Measurements from ENCODE around the gene P2RX4.

P2RX4 gene

GRCh38 chr12:121172145-121172544 lies 37.8 kb upstream of the P2RX4 start:
- H3K9me3 ChIP-seq (ENCODE audit: control insufficient read depth in 2 of 2, low read length in 2 of 2), result no peaks in the 10 kb centered on the region
- peaks cover 6 to 8% of the 10 kb centered on the region in 2 donors for H3K36me3 ChIP-seq (ENCODE audit: control insufficient read depth in 2 of 2, insufficient read depth in 2 of 2, low read length in 2 of 2)
- no peaks in the 10 kb centered on the region for H3K4me1 ChIP-seq (ENCODE audit: control insufficient read depth, insufficient read depth, low read length)
- H3K27me3 ChIP-seq (ENCODE audit: control insufficient read depth in 1 of 2, insufficient read depth in 2 of 2, low read length in 2 of 2), result no peaks in the 10 kb centered on the region
- no peak overlapping the region for H3K9ac ChIP-seq (ENCODE audit: low read length in 2 of 2)
- H3K4me3 ChIP-seq (ENCODE audit: low read length in 2 of 2), result no peak overlapping the region
- H3K27ac ChIP-seq (ENCODE audit: low read length), result no peak overlapping the region

- no peak overlapping the region for H3K9ac ChIP-seq (ENCODE audit: low read length in 2 of 2)
Observed at GRCh38 chr12:121175383-121176119, 34.4 kb upstream of the P2RX4 start.

GRCh38 chr12:121176826-121177529 lies 33.0 kb upstream of the P2RX4 start:
- Histone ChIP-seq H3K27ac (ENCODE audit: low read length) (no peak overlapping the region), H3K36me3 (ENCODE audit: control insufficient read depth in 2 of 2, insufficient read depth in 2 of 2, low read length in 2 of 2) (peaks cover 5 to 7% of the 10 kb centered on the region in 2 donors), H3K27me3 (ENCODE audit: control insufficient read depth in 1 of 2, insufficient read depth in 2 of 2, low read length in 2 of 2) (no peaks in the 10 kb centered on the region), H3K9ac (ENCODE audit: low read length in 2 of 2) (no peak overlapping the region), H3K4me1 (ENCODE audit: control insufficient read depth, insufficient read depth, low read length) (no peaks in the 10 kb centered on the region), H3K9me3 (ENCODE audit: control insufficient read depth in 2 of 2, low read length in 2 of 2) (no peaks in the 10 kb centered on the region), H3K4me3 (ENCODE audit: low read length in 2 of 2) (no peak overlapping the region)

More at GRCh38 chr12:121175383-121176119, 34.4 kb upstream of the P2RX4 start:
- Histone ChIP-seq H3K4me1 (ENCODE audit: control insufficient read depth, insufficient read depth, low read length) (no peaks in the 10 kb centered on the region), H3K9me3 (ENCODE audit: control insufficient read depth in 2 of 2, low read length in 2 of 2) (no peaks in the 10 kb centered on the region), H3K36me3 (ENCODE audit: control insufficient read depth in 2 of 2, insufficient read depth in 2 of 2, low read length in 2 of 2) (peaks cover 2 to 5% of the 10 kb centered on the region in 2 donors), H3K27me3 (ENCODE audit: control insufficient read depth in 1 of 2, insufficient read depth in 2 of 2, low read length in 2 of 2) (no peaks in the 10 kb centered on the region), H3K27ac (ENCODE audit: low read length) (no peak overlapping the region), H3K4me3 (ENCODE audit: low read length in 2 of 2) (no peak overlapping the region)

- no peaks in the 10 kb centered on the region for H3K4me1 ChIP-seq (ENCODE audit: control insufficient read depth, insufficient read depth, low read length)
- no peaks in the 10 kb centered on the region for H3K9me3 ChIP-seq (ENCODE audit: control insufficient read depth in 2 of 2, low read length in 2 of 2)
- no peak overlapping the region for H3K27ac ChIP-seq (ENCODE audit: low read length)
- H3K27me3 ChIP-seq (ENCODE audit: control insufficient read depth in 1 of 2, insufficient read depth in 2 of 2, low read length in 2 of 2), result no peaks in the 10 kb centered on the region
- no peak overlapping the region for H3K9ac ChIP-seq (ENCODE audit: low read length in 2 of 2)
- H3K4me3 ChIP-seq (ENCODE audit: low read length in 2 of 2), result no peak overlapping the region
- peaks cover 0 to 17% of the 10 kb centered on the region in 2 donors for H3K36me3 ChIP-seq (ENCODE audit: control insufficient read depth in 2 of 2, insufficient read depth in 2 of 2, low read length in 2 of 2)
Observed at GRCh38 chr12:121181181-121181580, 28.7 kb upstream of the P2RX4 start.

- Histone ChIP-seq H3K4me3 (ENCODE audit: low read length in 2 of 2) (no peak overlapping the region), H3K36me3 (ENCODE audit: control insufficient read depth in 2 of 2, insufficient read depth in 2 of 2, low read length in 2 of 2) (peaks cover 0 to 16% of the 10 kb centered on the region in 2 donors), H3K9ac (ENCODE audit: low read length in 2 of 2) (no peak overlapping the region), H3K4me1 (ENCODE audit: control insufficient read depth, insufficient read depth, low read length) (no peaks in the 10 kb centered on the region), H3K9me3 (ENCODE audit: control insufficient read depth in 2 of 2, low read length in 2 of 2) (no peaks in the 10 kb centered on the region), H3K27me3 (ENCODE audit: control insufficient read depth in 1 of 2, insufficient read depth in 2 of 2, low read length in 2 of 2) (no peaks in the 10 kb centered on the region), H3K27ac (ENCODE audit: low read length) (no peak overlapping the region)
Observed at GRCh38 chr12:121182222-121182893, 27.6 kb upstream of the P2RX4 start.

- Histone ChIP-seq H3K9me3 (ENCODE audit: control insufficient read depth in 2 of 2, low read length in 2 of 2) (no peaks in the 10 kb centered on the region), H3K27ac (ENCODE audit: low read length) (no peak overlapping the region), H3K27me3 (ENCODE audit: control insufficient read depth in 1 of 2, insufficient read depth in 2 of 2, low read length in 2 of 2) (no peaks in the 10 kb centered on the region), H3K4me1 (ENCODE audit: control insufficient read depth, insufficient read depth, low read length) (no peaks in the 10 kb centered on the region), H3K4me3 (ENCODE audit: low read length in 2 of 2) (no peak overlapping the region), H3K36me3 (ENCODE audit: control insufficient read depth in 2 of 2, insufficient read depth in 2 of 2, low read length in 2 of 2) (peaks cover 0 to 16% of the 10 kb centered on the region in 2 donors), H3K9ac (ENCODE audit: low read length in 2 of 2) (no peak overlapping the region)
Observed at GRCh38 chr12:121184425-121184824, 25.5 kb upstream of the P2RX4 start.

- Histone ChIP-seq H3K36me3 (ENCODE audit: control insufficient read depth in 2 of 2, insufficient read depth in 2 of 2, low read length in 2 of 2) (peaks cover 0 to 16% of the 10 kb centered on the region in 2 donors), H3K4me3 (ENCODE audit: low read length in 2 of 2) (no peak overlapping the region), H3K27ac (ENCODE audit: low read length) (no peak overlapping the region), H3K9ac (ENCODE audit: low read length in 2 of 2) (no peak overlapping the region), H3K27me3 (ENCODE audit: control insufficient read depth in 1 of 2, insufficient read depth in 2 of 2, low read length in 2 of 2) (no peaks in the 10 kb centered on the region), H3K4me1 (ENCODE audit: control insufficient read depth, insufficient read depth, low read length) (no peaks in the 10 kb centered on the region), H3K9me3 (ENCODE audit: control insufficient read depth in 2 of 2, low read length in 2 of 2) (no peaks in the 10 kb centered on the region)
Observed at GRCh38 chr12:121184984-121185889, 24.7 kb upstream of the P2RX4 start.

- H3K9me3 ChIP-seq (ENCODE audit: control insufficient read depth in 2 of 2, low read length in 2 of 2), result no peaks in the 10 kb centered on the region
- no peak overlapping the region for H3K9ac ChIP-seq (ENCODE audit: low read length in 2 of 2)
- no peak overlapping the region for H3K27ac ChIP-seq (ENCODE audit: low read length)
- no peak overlapping the region for H3K4me3 ChIP-seq (ENCODE audit: low read length in 2 of 2)
- H3K36me3 ChIP-seq (ENCODE audit: control insufficient read depth in 2 of 2, insufficient read depth in 2 of 2, low read length in 2 of 2), result peaks cover 0 to 11% of the 10 kb centered on the region in 2 donors
- no peaks in the 10 kb centered on the region for H3K4me1 ChIP-seq (ENCODE audit: control insufficient read depth, insufficient read depth, low read length)
- H3K27me3 ChIP-seq (ENCODE audit: control insufficient read depth in 1 of 2, insufficient read depth in 2 of 2, low read length in 2 of 2), result no peaks in the 10 kb centered on the region
Observed at GRCh38 chr12:121186826-121187225, 23.1 kb upstream of the P2RX4 start.

- no peak overlapping the region for H3K9ac ChIP-seq (ENCODE audit: low read length in 2 of 2)
- H3K4me3 ChIP-seq (ENCODE audit: low read length in 2 of 2), result no peak overlapping the region
- peaks cover 0 to 9% of the 10 kb centered on the region in 2 donors for H3K36me3 ChIP-seq (ENCODE audit: control insufficient read depth in 2 of 2, insufficient read depth in 2 of 2, low read length in 2 of 2)
- H3K4me1 ChIP-seq (ENCODE audit: control insufficient read depth, insufficient read depth, low read length), result no peaks in the 10 kb centered on the region
- no peak overlapping the region for H3K27ac ChIP-seq (ENCODE audit: low read length)
- H3K27me3 ChIP-seq (ENCODE audit: control insufficient read depth in 1 of 2, insufficient read depth in 2 of 2, low read length in 2 of 2), result no peaks in the 10 kb centered on the region
- no peaks in the 10 kb centered on the region for H3K9me3 ChIP-seq (ENCODE audit: control insufficient read depth in 2 of 2, low read length in 2 of 2)
Observed at GRCh38 chr12:121187501-121187900, 22.4 kb upstream of the P2RX4 start.

- no peaks in the 10 kb centered on the region for H3K27me3 ChIP-seq (ENCODE audit: control insufficient read depth in 1 of 2, insufficient read depth in 2 of 2, low read length in 2 of 2)
- no peaks in the 10 kb centered on the region for H3K4me1 ChIP-seq (ENCODE audit: control insufficient read depth, insufficient read depth, low read length)
- no peak overlapping the region for H3K4me3 ChIP-seq (ENCODE audit: low read length in 2 of 2)
- peaks cover 0 to 9% of the 10 kb centered on the region in 2 donors for H3K36me3 ChIP-seq (ENCODE audit: control insufficient read depth in 2 of 2, insufficient read depth in 2 of 2, low read length in 2 of 2)
- H3K9ac ChIP-seq (ENCODE audit: low read length in 2 of 2), result no peak overlapping the region
- H3K27ac ChIP-seq (ENCODE audit: low read length), result no peak overlapping the region
- no peaks in the 10 kb centered on the region for H3K9me3 ChIP-seq (ENCODE audit: control insufficient read depth in 2 of 2, low read length in 2 of 2)
Observed at GRCh38 chr12:121188227-121188626, 21.7 kb upstream of the P2RX4 start.
